ENCODE results near the gene TMED3.

GRCh38 chr15:79357566-79357965 lies 46.7 kb downstream of the TMED3 start:
- TF ChIP-seq CHD2 (IDR thresholded peaks at IDR 0.05; ENCODE audit: low read length, partially characterized antibody) = no peak
- no peak for TF ChIP-seq EP300 (IDR thresholded peaks at IDR 0.05)
- no peak for TF ChIP-seq RCOR1 (IDR thresholded peaks at IDR 0.05; ENCODE audit: low read depth, low read length)
- TF ChIP-seq, protein P1, sequence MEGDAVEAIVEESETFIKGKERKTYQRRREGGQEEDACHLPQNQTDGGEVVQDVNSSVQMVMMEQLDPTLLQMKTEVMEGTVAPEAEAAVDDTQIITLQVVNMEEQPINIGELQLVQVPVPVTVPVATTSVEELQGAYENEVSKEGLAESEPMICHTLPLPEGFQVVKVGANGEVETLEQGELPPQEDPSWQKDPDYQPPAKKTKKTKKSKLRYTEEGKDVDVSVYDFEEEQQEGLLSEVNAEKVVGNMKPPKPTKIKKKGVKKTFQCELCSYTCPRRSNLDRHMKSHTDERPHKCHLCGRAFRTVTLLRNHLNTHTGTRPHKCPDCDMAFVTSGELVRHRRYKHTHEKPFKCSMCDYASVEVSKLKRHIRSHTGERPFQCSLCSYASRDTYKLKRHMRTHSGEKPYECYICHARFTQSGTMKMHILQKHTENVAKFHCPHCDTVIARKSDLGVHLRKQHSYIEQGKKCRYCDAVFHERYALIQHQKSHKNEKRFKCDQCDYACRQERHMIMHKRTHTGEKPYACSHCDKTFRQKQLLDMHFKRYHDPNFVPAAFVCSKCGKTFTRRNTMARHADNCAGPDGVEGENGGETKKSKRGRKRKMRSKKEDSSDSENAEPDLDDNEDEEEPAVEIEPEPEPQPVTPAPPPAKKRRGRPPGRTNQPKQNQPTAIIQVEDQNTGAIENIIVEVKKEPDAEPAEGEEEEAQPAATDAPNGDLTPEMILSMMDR (IDR thresholded peaks at IDR 0.05) = no peak
- TF ChIP-seq NPAS2 (CRISPR knock-in tag; IDR thresholded peaks at IDR 0.05; ENCODE audit: borderline replicate concordance) = no peak
- TF ChIP-seq RAD21 (conservative IDR thresholded peaks at IDR 0.05 in 1 of 2, IDR thresholded peaks at IDR 0.05 in 1 of 2) = no peak
- no peak for TF ChIP-seq REST (IDR thresholded peaks at IDR 0.05)
- TF ChIP-seq POLR2A (IDR thresholded peaks at IDR 0.05; ENCODE audit: low read length) = no peak
- TF ChIP-seq, protein P2, sequence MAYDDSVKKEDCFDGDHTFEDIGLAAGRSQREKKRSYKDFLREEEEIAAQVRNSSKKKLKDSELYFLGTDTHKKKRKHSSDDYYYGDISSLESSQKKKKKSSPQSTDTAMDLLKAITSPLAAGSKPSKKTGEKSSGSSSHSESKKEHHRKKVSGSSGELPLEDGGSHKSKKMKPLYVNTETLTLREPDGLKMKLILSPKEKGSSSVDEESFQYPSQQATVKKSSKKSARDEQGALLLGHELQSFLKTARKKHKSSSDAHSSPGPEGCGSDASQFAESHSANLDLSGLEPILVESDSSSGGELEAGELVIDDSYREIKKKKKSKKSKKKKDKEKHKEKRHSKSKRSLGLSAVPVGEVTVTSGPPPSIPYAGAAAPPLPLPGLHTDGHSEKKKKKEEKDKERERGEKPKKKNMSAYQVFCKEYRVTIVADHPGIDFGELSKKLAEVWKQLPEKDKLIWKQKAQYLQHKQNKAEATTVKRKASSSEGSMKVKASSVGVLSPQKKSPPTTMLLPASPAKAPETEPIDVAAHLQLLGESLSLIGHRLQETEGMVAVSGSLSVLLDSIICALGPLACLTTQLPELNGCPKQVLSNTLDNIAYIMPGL (CRISPR knock-in tag; IDR thresholded peaks at IDR 0.05; ENCODE audit: borderline replicate concordance) = no peak
- TF ChIP-seq ZNF302 (CRISPR knock-in tag; IDR thresholded peaks at IDR 0.05) = no peak
- TF ChIP-seq FOSL2 (IDR thresholded peaks at IDR 0.05) = no peak
- TF ChIP-seq FOSL2 (CRISPR knock-in tag; IDR thresholded peaks at IDR 0.05) = no peak
- no peak for TF ChIP-seq SREBF2 (IDR thresholded peaks at IDR 0.05)
- TF ChIP-seq RFX5 (IDR thresholded peaks at IDR 0.05) = no peak
- TF ChIP-seq, protein P3, sequence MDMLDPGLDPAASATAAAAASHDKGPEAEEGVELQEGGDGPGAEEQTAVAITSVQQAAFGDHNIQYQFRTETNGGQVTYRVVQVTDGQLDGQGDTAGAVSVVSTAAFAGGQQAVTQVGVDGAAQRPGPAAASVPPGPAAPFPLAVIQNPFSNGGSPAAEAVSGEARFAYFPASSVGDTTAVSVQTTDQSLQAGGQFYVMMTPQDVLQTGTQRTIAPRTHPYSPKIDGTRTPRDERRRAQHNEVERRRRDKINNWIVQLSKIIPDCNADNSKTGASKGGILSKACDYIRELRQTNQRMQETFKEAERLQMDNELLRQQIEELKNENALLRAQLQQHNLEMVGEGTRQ (IDR thresholded peaks at IDR 0.05) = no peak

All from A549 (cell line).